Measurements from ENCODE around the gene ABCA7.

GRCh38 chr19:1079566-1080111, 39.7 kb downstream of the ABCA7 start:
- TF ChIP-seq POLR2A (IDR thresholded peaks at IDR 0.05) = no peak
- TF ChIP-seq CTCF (IDR thresholded peaks at IDR 0.05) = no peak

All from uterus (tissue), 2 donors.